GM19455 (cell line): Measurements from ENCODE around the gene MT1X.
"Not testable (repeated sequence)": the region's sequence is repeated elsewhere in the genome, so short reads cannot be mapped to it uniquely, and the experiment has no call there.

Experiments
- ATAC-seq: cut with Tn5 transposase; IDR thresholded peaks from one replicate; pipeline ENCODE4 v1.9.1; 2021; ENCODE audit not compliant: unreplicated experiment

The MT1X gene

DNA sequence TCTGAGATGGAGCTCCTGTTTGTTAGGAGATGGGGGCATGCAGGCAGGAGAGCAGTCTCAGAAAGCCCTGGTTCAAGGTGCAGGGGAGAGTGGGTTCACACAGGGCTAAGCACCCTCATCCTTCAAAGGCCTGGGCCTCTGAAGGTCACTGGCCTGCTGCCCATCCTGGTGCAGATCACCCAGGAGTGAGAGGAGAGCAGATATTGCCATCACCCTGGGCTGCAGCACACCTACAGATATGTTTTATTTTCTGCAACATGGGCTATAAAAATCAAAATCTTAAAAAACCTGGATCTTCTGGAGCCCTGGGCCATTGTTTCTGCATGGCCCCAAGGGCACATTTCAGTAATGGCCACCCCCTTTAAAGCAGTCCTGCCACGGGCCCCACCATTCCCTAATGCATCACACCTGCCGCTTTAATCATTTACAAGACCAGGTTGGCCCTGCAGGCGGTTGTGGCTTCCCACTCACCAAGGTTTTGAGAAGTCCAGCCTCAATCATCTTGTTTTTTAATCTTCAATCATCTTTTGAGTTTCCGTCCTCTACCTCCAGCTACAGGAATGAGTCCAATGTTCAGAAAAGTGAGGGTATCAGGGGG lies 27.3 kb downstream of the MT1X start:
- ATAC-seq, result no peak

DNA sequence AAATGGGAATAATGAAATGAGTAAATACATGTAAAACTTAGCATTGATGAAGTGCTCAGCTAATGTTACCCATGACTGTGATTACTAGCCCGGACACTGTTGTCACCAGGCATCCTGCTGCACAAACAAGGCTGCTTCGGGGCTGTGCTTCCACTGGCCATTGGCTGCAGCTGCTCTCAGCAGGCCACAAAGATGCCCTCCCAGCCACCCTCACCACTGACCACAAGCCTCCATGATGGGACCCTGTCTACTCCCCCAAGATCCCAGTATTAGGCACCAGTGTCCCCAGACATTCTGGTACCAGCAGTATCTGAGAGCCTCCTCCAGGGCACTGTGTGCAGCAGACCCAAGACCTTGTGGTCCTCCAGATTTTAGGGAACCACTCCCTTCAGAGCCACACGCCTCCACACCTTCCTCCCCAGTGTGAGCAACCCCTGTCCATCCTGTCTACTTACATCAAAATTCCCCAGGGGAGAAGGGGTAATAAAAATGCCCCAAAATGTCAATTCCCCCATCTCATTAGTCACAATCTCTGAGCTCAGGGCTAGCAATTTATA lies 28.0 kb downstream of the MT1X start:
- no peak for ATAC-seq

DNA sequence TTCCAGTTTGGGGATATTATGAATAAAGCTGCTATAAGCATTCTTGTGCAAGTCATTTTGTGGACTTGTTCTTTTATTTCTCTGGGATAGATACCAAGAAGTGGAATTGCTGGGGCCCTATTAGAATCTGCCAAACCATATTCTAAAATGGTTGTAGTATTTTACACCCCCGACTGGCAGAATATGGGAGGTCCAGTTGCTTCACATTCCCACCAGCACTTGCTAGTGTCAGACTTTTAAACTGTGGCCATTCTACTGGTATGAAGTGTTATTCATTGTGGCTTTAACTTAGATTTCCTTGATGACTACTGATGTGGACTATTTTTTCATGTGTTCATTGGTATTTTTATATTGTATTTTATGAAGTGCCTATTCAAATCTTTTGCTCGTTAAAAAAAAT lies 29.6 kb downstream of the MT1X start:
- ATAC-seq, result no peak

DNA sequence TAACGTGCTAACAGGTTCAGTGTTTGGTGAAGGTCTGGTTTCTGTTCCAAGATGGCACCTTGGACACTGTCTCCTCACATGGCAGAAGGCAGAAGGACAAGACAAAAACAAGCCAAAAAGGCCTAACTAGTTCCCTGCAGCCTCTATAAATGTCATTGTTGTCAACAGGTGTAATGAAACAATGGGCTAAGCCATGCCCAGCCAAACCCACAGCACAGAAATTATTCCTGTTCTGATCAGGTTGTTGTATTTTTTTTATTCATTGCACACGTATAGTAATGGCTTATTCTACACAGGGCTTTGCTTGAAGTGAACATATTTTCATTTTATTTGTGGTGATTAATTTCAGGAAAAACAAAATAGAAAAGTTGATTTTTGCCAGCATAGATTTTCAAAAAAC lies 31.5 kb downstream of the MT1X start:
- no peak for ATAC-seq

DNA sequence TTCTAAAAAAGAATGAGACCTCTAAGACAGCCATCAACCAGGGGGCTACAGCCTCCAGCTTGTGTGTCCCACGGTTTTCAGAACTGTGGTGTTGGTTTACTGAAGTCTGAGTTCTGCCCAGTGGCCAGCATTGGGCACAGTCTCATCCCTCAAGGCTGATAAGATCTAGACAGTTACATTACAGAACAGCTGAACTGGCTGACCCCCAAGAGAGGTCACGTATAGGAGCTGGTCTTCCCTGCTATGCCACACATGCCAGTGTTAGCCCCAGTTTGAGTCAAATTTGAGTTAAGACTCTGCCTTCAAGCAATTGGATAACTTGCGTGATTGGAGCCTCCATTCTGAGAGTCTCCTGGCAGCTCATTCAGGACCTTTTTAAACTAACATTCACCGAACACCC lies 32.9 kb downstream of the MT1X start:
- no peak for ATAC-seq

DNA sequence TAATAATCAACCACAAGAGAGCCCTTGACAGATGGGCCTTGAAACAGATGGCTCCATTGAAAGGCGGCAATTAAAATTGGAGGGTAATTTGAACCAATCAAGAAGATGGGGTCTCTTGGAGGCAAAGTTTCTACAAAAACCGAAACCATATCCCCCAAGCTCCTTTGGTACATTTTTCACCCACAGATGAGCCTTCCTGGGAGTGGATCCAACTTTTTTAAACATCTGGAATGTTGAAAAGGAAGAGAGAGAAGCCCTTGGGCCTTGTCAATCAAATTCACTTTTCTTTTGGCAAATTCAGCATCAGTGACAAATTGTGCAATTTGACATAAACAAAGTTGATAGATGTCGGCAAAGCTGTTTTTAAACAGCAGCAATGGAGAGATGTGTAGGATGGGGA lies 34.5 kb downstream of the MT1X start:
- no peak for ATAC-seq

DNA sequence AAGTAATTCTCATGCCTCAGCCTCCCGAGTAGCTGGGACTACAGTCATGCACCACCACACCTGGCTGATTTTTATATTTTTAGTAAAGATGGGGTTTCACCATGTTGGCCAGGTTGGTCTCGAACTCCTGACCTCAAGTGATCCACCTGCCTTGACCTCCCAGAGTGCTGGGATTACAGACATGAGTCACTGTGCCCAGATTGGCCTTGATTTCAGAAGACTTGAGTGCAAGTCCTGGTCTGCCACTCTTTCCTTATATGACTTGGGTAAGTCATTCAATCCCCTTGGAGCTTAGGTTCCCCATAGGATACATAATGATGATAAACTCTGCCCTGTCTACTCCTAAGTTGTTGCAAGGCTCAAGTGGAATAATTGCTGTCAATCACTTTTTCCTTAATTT lies 35.3 kb downstream of the MT1X start:
- not testable (repeated sequence) for ATAC-seq

DNA sequence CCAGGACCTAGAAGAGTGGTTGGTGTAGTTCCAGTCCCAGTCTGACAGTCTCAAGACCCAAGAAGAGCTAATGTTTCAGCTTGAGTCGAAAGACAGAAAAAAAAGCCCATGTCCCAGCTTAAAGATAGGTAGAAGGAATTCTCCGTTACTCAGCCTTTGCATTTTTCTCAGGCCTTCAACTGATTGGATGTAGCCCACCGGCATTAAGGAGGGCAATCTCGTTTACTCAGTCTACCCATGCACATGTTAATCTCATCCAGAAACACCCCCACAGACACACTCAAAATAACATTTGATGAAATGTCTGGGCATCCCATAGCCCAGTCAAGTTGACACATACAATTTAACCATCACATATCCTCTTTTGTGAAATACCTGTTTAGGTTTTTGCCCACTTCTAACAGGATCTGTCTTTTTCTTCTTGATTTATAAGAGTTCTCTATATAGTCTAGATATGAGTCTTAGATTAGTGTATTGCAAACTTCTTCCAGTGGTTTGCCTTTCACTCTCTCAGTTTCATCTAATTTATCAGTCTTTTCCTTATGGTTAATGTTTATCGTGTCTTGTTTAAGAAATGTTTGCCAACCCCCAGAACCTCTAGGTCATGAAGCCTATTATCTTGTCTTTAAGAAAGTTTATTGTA lies 40.1 kb downstream of the MT1X start:
- no peak for ATAC-seq

DNA sequence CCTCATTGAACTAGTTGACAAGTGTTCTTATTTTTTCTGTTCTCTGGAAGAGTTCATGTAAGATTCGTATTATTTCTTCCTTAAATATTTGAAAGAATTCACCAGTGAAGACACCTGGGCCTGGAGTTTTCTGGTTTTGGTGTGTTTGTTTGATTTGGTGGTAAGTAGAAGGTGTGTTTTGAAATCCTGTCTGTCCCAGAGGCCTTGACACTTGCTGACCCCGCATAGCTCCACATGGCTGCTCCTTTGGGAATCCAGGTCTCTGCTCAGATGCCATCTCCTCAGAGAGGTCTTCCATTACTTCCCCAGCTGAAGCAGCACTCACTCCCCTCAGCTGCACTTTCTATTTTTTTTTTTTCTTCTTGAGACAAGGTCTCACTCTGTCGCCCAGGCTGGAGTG lies 41.9 kb downstream of the MT1X start:
- ATAC-seq, result no peak

DNA sequence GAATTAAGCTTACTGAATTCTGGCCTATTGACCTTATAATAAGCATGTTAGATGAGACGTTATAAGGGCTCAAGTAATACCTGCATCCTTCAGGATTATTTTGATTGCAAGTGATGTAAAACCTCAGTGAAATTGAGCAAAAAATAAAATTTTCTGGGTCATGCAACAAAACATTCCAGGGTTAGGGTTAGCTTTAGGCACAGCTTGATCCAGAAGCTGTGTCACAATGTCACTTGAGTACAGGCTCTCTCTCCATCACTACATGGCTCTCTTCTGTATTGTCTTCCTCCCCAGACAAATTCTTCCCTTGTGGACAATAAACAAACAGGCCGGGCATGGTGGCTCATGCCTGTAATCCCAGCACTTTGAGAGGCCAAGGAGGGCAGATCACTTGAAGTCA lies 44.0 kb downstream of the MT1X start:
- no peak for ATAC-seq

DNA sequence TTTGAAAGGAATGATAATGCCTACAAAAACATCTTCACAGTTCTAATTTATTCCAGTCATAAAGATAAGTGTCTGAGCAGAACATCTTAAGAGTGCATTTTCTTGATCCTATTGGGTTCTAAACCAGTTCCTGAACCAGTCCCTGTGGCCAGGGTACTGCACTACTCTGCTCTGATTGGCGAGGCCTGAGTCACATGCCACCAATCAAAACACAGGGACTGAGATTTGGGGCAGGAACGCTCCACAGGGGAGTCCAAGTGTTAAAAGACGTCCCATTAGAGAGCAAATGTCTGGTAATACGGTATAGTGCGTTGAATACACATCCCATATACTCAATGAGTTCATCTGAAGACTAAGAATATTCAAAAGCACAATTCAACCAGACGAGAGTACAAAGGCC lies 44.7 kb downstream of the MT1X start:
- ATAC-seq, result no peak

DNA sequence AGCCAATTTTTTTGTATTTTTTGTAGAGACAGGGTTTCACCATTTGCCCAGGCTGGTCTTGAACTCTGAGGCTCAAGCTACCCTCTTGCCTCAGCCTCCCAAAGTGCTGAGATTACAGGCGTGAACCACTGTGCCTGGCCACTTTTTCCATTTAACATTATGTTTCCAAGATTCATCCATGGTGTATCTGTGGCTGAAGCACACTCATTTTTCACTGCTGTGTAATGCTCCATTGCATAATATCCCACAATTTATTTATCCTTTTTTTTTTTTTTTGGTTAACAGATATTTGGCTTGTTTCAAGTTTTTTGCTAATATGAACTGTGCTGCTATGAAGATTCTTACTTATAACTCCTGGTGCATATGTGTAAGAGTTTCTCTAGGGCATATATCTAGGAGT lies 45.8 kb downstream of the MT1X start:
- ATAC-seq, result no peak

DNA sequence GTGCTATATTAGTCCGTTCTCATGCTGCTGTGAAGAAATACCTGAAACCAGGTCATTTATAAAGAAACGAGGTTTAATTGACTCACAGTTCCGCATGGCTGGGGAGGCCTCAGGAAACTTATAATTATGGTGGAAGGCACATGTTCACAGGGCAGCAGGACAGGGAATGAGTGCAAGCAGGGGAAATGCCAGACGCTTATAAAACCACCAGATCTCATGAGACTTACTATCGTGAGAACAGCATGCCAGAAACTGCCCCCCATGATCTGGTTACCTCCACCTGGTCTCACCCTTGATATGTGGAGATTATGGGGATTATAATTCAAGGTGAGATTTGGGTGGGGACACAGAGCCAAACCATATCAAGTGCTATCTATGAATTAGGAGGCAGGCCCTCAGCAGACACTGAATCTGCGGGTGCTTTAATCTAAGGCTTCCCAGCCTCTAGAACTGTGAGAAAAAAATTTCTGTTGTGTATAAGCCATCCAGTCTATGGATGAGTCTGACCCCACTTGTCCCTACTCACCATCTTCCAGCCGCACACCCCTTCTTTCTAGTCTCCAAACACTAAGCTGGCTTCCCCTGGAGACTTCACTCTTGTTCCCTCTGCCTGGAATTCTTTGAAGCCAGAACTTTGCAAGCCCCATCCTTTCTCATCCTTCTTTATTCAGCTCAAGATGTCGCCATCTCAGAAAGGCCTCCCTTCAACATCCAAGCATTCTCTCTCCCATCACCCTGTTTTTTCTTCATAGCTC lies 46.9 kb downstream of the MT1X start:
- ATAC-seq, result no peak

DNA sequence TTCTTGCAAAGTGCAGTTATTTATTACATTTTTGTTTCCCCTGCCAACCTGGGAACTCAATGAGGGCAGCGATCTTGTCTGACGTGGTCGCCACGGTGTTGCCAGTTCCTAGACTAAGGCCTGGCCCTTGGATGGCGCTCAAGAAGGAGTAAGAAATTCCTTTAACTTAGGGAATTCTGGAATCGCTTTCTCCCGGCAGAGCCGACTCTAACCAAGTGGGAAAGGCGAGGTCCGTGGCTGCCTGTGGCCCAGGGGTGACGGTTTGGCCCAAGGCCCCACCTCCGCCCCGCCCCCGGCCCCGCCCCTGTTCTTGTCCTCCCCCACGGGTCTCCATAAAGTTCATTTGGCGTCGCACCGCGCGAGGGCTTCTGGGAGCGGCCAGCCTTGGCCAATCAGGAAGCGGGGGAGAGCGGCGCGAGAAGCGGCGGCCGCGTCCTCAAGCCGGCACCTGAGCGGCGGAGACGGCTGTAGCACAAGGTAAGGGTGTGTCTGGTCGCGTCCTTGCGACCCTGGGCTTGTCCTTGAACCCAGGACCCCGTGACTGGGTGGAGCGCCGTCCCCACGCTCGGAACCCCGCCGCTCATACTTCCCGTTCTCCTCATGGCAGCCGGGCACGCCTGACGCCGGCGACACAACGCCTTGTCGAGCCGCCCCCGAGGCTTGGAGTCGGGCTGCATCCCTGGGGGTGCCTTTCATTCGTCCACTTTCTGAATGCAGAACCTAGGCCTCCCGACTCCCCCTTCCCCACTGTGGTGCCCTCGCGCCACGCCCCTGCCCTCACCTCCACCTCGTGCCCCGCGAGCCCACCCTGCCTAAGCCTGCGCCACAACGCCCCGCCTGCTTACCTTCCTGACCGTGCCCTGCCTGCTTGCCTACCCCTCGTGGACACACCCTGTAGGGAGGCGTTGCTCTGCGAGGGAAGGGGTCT lies 47.7 kb downstream of the MT1X start, which contains the start of gene NUP93:
Gene NUP93 (plus strand): TSS at position 395 of the 928 bp plus-strand sequence. CDS start 18,119 bp downstream, outside the sequence.
- peak; percentile 85 for ATAC-seq

DNA sequence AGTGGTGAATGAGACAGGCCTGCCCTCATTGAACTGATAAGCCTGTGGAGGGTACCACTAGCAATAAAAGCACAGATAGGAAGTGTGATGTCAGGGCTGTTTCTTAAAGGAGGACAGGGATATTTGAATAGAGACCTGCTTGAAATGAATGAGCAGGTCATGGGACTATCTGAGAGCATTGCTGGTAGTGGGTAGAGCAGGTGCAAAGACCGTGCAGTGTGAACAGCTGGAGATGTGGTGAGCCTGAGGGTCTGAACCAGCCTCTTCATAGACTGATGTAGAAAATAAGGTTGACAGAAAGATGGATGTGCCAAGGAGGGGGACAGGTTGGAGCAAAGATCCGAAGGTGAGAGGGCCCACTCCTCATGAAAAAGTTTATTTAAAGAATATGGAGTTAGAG lies 50.1 kb downstream of the MT1X start:
- ATAC-seq, result no peak

DNA sequence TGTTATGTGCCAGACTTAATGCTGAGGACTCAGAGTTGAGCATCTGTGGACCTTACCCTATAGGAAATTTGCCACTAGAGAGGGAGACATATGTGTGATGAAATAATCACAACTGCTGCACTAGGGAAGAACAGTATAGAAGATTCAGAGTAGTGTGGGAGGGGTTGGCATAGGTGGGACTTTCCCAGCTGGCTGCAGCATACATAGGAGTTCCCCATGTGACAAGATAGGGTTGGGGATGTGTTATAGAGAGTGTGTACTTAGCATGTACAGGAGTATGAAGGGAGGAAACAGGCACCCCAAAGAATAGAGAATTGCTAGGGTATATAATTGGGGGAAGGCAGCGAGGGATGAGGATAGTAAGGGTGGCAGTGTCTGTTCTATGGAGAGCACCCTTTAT lies 50.6 kb downstream of the MT1X start:
- ATAC-seq, result no peak
